Measurements from ENCODE around the gene SMARCD2.

- TF ChIP-seq POLR2AphosphoS5 (IDR thresholded peaks at IDR 0.05) (no peak), CTCF (IDR thresholded peaks at IDR 0.05; ENCODE audit: poor library complexity, severe bottlenecking) (no peak), EP300 (conservative IDR thresholded peaks at IDR 0.05; ENCODE audit: poor library complexity, severe bottlenecking) (no peak), REST (IDR thresholded peaks at IDR 0.05; ENCODE audit: borderline replicate concordance) (no peak)
These were observed 329 bp downstream of the SMARCD2 start for GRCh38 chr17:63842173-63842539.

All from neural cell (in vitro differentiated cells).